ENCODE measurements around the gene TIGD2.

Gene TIGD2

GRCh38 chr4:89069481-89069880 lies 41.9 kb upstream of the TIGD2 start:
- H3K27me3 ChIP-seq (ENCODE audit: low read length) = no peaks in the 10 kb centered on the region
- TF ChIP-seq EZH2phosphoT487 (conservative IDR thresholded peaks at IDR 0.05; ENCODE audit: low read length) (no peak), CTCF (IDR thresholded peaks at IDR 0.05; ENCODE audit: insufficient read depth, low read length, poor library complexity, severe bottlenecking) (no peak)
- H3K9me2 ChIP-seq (replicated peaks; ENCODE audit: insufficient read depth, low read length) = no peaks in the 10 kb centered on the region
- no peak overlapping the region for H3K4me2 ChIP-seq (ENCODE audit: low read depth, low read length, poor library complexity, severe bottlenecking)
- H3K27ac ChIP-seq (ENCODE audit: low read depth, low read length) = no peak overlapping the region
- no peak overlapping the region for H3K9ac ChIP-seq (ENCODE audit: low read length)
- H4K20me1 ChIP-seq (ENCODE audit: low read depth, low read length) = no peaks in the 10 kb centered on the region
- no peaks in the 10 kb centered on the region for H3K36me3 ChIP-seq (ENCODE audit: low read length)
- H3K4me3 ChIP-seq (ENCODE audit: insufficient read depth, low read length, poor library complexity, severe bottlenecking) = no peak overlapping the region
- H3K9me3 ChIP-seq (ENCODE audit: insufficient read depth, low read length) = no peaks in the 10 kb centered on the region
- no peak overlapping the region for H2AFZ ChIP-seq (ENCODE audit: low read depth, low read length, severe bottlenecking)
- H3F3A ChIP-seq (ENCODE audit: insufficient read depth) = no peaks in the 10 kb centered on the region
- no peaks in the 10 kb centered on the region for H3K79me2 ChIP-seq (ENCODE audit: insufficient read depth, low read length)

GRCh38 chr4:89070041-89070440 lies 41.3 kb upstream of the TIGD2 start:
- Histone ChIP-seq H2AFZ (ENCODE audit: low read depth, low read length, severe bottlenecking) (no peak overlapping the region), H3K9ac (ENCODE audit: low read length) (no peak overlapping the region), H3K79me2 (ENCODE audit: insufficient read depth, low read length) (no peaks in the 10 kb centered on the region), H3K9me3 (ENCODE audit: insufficient read depth, low read length) (no peaks in the 10 kb centered on the region), H4K20me1 (ENCODE audit: low read depth, low read length) (no peaks in the 10 kb centered on the region), H3F3A (ENCODE audit: insufficient read depth) (no peaks in the 10 kb centered on the region), H3K9me2 (replicated peaks; ENCODE audit: insufficient read depth, low read length) (no peaks in the 10 kb centered on the region), H3K4me2 (ENCODE audit: low read depth, low read length, poor library complexity, severe bottlenecking) (no peak overlapping the region), H3K4me3 (ENCODE audit: insufficient read depth, low read length, poor library complexity, severe bottlenecking) (no peak overlapping the region), H3K27me3 (ENCODE audit: low read length) (no peaks in the 10 kb centered on the region), H3K36me3 (ENCODE audit: low read length) (no peaks in the 10 kb centered on the region), H3K27ac (ENCODE audit: low read depth, low read length) (no peak overlapping the region)
- TF ChIP-seq EZH2phosphoT487 (conservative IDR thresholded peaks at IDR 0.05; ENCODE audit: low read length) (no peak), CTCF (IDR thresholded peaks at IDR 0.05; ENCODE audit: insufficient read depth, low read length, poor library complexity, severe bottlenecking) (no peak)

GRCh38 chr4:89071311-89071710 lies 40.0 kb upstream of the TIGD2 start:
- no peak overlapping the region for H3K4me2 ChIP-seq (ENCODE audit: low read depth, low read length, poor library complexity, severe bottlenecking)
- no peaks in the 10 kb centered on the region for H3F3A ChIP-seq (ENCODE audit: insufficient read depth)
- no peaks in the 10 kb centered on the region for H3K9me2 ChIP-seq (replicated peaks; ENCODE audit: insufficient read depth, low read length)
- no peaks in the 10 kb centered on the region for H3K27me3 ChIP-seq (ENCODE audit: low read length)
- no peaks in the 10 kb centered on the region for H4K20me1 ChIP-seq (ENCODE audit: low read depth, low read length)
- no peak overlapping the region for H2AFZ ChIP-seq (ENCODE audit: low read depth, low read length, severe bottlenecking)
- no peak overlapping the region for H3K9ac ChIP-seq (ENCODE audit: low read length)
- no peaks in the 10 kb centered on the region for H3K9me3 ChIP-seq (ENCODE audit: insufficient read depth, low read length)
- H3K4me3 ChIP-seq (ENCODE audit: insufficient read depth, low read length, poor library complexity, severe bottlenecking) = no peak overlapping the region
- H3K79me2 ChIP-seq (ENCODE audit: insufficient read depth, low read length) = no peaks in the 10 kb centered on the region
- TF ChIP-seq EZH2phosphoT487 (conservative IDR thresholded peaks at IDR 0.05; ENCODE audit: low read length) (no peak), CTCF (IDR thresholded peaks at IDR 0.05; ENCODE audit: insufficient read depth, low read length, poor library complexity, severe bottlenecking) (no peak)
- no peak overlapping the region for H3K27ac ChIP-seq (ENCODE audit: low read depth, low read length)
- H3K36me3 ChIP-seq (ENCODE audit: low read length) = no peaks in the 10 kb centered on the region
